Uterus (tissue), 2 donors: ENCODE measurements around the gene FLT1.

Experiments
- POLR2A ChIP-seq, 2 donors: fragments of 450-650 bp; IDR thresholded peaks; one replicate each; pipeline ENCODE4 v1.6.1; 2016; ENCODE audit warnings: antibody characterized with exemption in 2 of 2, mild to moderate bottlenecking in 1 of 2, moderate library complexity in 1 of 2
- TF ChIP-seq, protein P1 (sequence below), 4 experiments: fragments of 200-600 bp in 2 of 4; fragments of 450-650 bp in 2 of 4; sonication (generic) in 2 of 4; IDR thresholded peaks; one replicate each; pipeline ENCODE4 v1.5.1; 2016 to 2019; ENCODE audit warnings: antibody characterized with exemption in 4 of 4, mild to moderate bottlenecking in 2 of 4, moderate library complexity in 1 of 4

DNA sequence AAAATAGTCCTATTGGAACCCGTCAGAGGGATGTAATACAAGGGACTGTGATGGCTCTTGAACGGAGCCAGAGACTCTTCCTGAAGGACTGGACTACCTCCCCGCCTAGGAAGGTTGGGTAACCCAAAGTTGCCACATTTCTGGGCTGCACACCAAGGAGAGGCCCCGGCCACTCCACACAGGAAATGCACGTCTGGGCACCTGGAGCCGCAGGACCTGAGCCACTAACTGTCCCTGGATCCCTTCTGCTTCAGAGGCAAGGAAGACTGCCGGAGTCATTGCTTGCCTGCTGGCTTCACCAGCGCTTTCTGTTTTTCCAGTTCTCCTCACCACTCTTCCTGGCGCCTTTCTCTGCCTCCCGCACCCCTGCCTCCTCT is 1.2 kb upstream of the FLT1 start:
- TF ChIP-seq, protein P1, sequence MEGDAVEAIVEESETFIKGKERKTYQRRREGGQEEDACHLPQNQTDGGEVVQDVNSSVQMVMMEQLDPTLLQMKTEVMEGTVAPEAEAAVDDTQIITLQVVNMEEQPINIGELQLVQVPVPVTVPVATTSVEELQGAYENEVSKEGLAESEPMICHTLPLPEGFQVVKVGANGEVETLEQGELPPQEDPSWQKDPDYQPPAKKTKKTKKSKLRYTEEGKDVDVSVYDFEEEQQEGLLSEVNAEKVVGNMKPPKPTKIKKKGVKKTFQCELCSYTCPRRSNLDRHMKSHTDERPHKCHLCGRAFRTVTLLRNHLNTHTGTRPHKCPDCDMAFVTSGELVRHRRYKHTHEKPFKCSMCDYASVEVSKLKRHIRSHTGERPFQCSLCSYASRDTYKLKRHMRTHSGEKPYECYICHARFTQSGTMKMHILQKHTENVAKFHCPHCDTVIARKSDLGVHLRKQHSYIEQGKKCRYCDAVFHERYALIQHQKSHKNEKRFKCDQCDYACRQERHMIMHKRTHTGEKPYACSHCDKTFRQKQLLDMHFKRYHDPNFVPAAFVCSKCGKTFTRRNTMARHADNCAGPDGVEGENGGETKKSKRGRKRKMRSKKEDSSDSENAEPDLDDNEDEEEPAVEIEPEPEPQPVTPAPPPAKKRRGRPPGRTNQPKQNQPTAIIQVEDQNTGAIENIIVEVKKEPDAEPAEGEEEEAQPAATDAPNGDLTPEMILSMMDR (IDR thresholded peaks at IDR 0.05) = no peak
- no peak for TF ChIP-seq POLR2A (IDR thresholded peaks at IDR 0.05)
